GM23338 (cell line): ENCODE data around the gene NOTCH1.

Experiments
- CREB1 ChIP-seq: fragments of 250-450 bp; sonication (Bioruptor Pico); IDR thresholded peaks from 2 replicates; pipeline ENCODE4 v1.5.0; 2020; ENCODE audit warnings: low read depth, mild to moderate bottlenecking, moderate library complexity
- EZH2 ChIP-seq: fragments of 200-600 bp; sonication (generic); IDR thresholded peaks from one replicate; pipeline ENCODE4 v1.8.0; 2017; ENCODE audit warnings: antibody characterized with exemption, mild to moderate bottlenecking, low read depth; ENCODE audit not compliant: unreplicated experiment
- POLR2AphosphoS5 ChIP-seq: IDR thresholded peaks from 2 replicates; pipeline ENCODE4 v1.6.1; 2016; ENCODE audit warnings: antibody characterized with exemption, low read depth
- TF ChIP-seq, protein P1 (sequence below), 2 experiments: fragments of 200-600 bp in 1 of 2; sonication (generic) in 1 of 2; conservative IDR thresholded peaks; 2 replicates each; pipeline versions ENCODE4 v1.5.1 to v1.6.1; 2016 to 2017; ENCODE audit warnings: antibody characterized with exemption in 2 of 2, low read depth in 2 of 2, mild to moderate bottlenecking in 2 of 2, moderate library complexity in 1 of 2

DNA sequence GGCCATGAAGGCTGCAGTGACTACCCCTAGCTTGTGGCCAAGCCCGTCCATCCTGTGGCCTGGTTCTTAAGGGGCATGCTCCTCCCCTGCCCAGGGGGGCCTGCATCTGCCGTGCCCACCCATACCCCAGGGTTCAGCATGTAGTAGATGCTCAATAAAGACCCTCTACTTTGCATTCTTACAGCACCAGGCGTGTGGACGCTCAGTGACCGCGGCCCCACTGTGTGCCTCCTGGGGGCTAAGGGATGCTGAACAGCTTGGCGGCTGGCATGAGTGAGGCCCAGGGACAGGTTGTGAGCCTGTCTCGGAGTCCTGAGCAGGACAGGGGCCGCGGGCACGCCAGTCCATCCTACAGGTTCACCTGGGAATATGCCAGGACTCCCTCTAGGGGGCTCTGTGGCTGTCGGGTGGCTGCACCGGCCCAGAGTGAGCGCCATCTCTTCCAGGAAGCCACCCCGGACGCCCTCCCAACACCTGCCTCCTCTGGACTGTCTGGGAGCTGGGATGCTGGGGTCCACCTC lies 9.1 kb downstream of the NOTCH1 start:
- TF ChIP-seq, protein P1, sequence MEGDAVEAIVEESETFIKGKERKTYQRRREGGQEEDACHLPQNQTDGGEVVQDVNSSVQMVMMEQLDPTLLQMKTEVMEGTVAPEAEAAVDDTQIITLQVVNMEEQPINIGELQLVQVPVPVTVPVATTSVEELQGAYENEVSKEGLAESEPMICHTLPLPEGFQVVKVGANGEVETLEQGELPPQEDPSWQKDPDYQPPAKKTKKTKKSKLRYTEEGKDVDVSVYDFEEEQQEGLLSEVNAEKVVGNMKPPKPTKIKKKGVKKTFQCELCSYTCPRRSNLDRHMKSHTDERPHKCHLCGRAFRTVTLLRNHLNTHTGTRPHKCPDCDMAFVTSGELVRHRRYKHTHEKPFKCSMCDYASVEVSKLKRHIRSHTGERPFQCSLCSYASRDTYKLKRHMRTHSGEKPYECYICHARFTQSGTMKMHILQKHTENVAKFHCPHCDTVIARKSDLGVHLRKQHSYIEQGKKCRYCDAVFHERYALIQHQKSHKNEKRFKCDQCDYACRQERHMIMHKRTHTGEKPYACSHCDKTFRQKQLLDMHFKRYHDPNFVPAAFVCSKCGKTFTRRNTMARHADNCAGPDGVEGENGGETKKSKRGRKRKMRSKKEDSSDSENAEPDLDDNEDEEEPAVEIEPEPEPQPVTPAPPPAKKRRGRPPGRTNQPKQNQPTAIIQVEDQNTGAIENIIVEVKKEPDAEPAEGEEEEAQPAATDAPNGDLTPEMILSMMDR (conservative IDR thresholded peaks at IDR 0.05; ENCODE audit: low read depth in 2 of 2): peak; percentile 48 to 57
- TF ChIP-seq EZH2 (no peak), POLR2AphosphoS5 (no peak), CREB1 (CRISPR knock-in tag) (no peak)
